NK-92 treated with Interleukin-12 subunit alpha and Interleukin-12 subunit beta, amount 100 ng/mL, for 24 hours (cell line): Measurements from ENCODE around the gene ZFHX2.
"Not testable (repeated sequence)": the region's sequence is repeated elsewhere in the genome, so short reads cannot be mapped to it uniquely, and the experiment has no call there.

ENCODE experiments used
- DNase-seq: peaks from one replicate; lab custom pipeline; 2025; lab: John Stamatoyannopoulos, UW

Gene ZFHX2

GRCh38 chr14:23551266-23552028 lies at the start of gene ZFHX2:
Gene ZFHX2, minus strand, starts transcription at chr14:23551765. Its CDS starts 16,440 bp downstream, at chr14:23535325.
- peak; percentile 71 for DNase-seq

GRCh38 chr14:23600806-23601205 lies 49.2 kb upstream of the ZFHX2 start:
- DNase-seq: no peak

- no peak for DNase-seq
Observed at GRCh38 chr14:23600322-23600707, 48.8 kb upstream of the ZFHX2 start.

GRCh38 chr14:23594191-23594590 lies 42.6 kb upstream of the ZFHX2 start:
- DNase-seq: not testable (repeated sequence)

GRCh38 chr14:23590198-23590597 lies 38.6 kb upstream of the ZFHX2 start:
- DNase-seq: no peak

GRCh38 chr14:23589606-23590005 lies 38.0 kb upstream of the ZFHX2 start:
- DNase-seq: no peak

GRCh38 chr14:23588884-23589598 lies 37.5 kb upstream of the ZFHX2 start:
- peak; percentile 54 for DNase-seq

- not testable (repeated sequence) for DNase-seq
Observed at GRCh38 chr14:23584527-23585203, 33.1 kb upstream of the ZFHX2 start.

GRCh38 chr14:23583761-23584526 lies 32.4 kb upstream of the ZFHX2 start:
- DNase-seq: not testable (repeated sequence)

GRCh38 chr14:23582906-23583760 lies 31.6 kb upstream of the ZFHX2 start:
- no peak for DNase-seq

GRCh38 chr14:23580948-23581281 lies 29.4 kb upstream of the ZFHX2 start:
- DNase-seq: no peak

- no peak for DNase-seq
Observed at GRCh38 chr14:23580152-23580926, 28.8 kb upstream of the ZFHX2 start.

- DNase-seq: no peak
Observed at GRCh38 chr14:23579739-23580138, 28.2 kb upstream of the ZFHX2 start.

- DNase-seq: no peak
Observed at GRCh38 chr14:23579311-23579630, 27.7 kb upstream of the ZFHX2 start.

- DNase-seq: no peak
Observed at GRCh38 chr14:23578560-23579310, 27.2 kb upstream of the ZFHX2 start, which contains the start of gene JPH4. Gene JPH4, minus strand, starts transcription at chr14:23578790. Its CDS starts 1,337 bp downstream, at chr14:23577453.

- DNase-seq: no peak
Observed at GRCh38 chr14:23577710-23578392, 26.3 kb upstream of the ZFHX2 start.

GRCh38 chr14:23577004-23577681 lies 25.6 kb upstream of the ZFHX2 start:
- DNase-seq: no peak

GRCh38 chr14:23573384-23574015 lies 21.9 kb upstream of the ZFHX2 start:
- no peak for DNase-seq
